Testis (tissue), 3 donors: Measurements from ENCODE around the gene GAK. TPM values are rescaled to one million over a fixed set of nuclear protein-coding genes. Genes with fewer than 3 reads are reported as not detected.

ENCODE experiments used
- DNase-seq: peaks from one replicate; pipeline ENCODE4 v3.0.0-alpha.2; 2019
- H3K27ac ChIP-seq, 2 donors: fragments of 200-600 bp; sonication (generic); one replicate each; pipeline ENCODE4 v1.5.1; 2019
- H3K27me3 ChIP-seq: fragments of 200-600 bp; sonication (generic); one replicate; pipeline ENCODE4 v1.5.1; 2019
- H3K36me3 ChIP-seq: fragments of 200-600 bp; sonication (generic); one replicate; pipeline ENCODE4 v1.5.1; 2017; ENCODE audit warnings: low read depth; ENCODE audit errors: missing control alignments
- H3K4me1 ChIP-seq: fragments of 200-600 bp; sonication (generic); one replicate; pipeline ENCODE4 v1.5.1; 2019
- H3K4me3 ChIP-seq, 2 donors: fragments of 200-600 bp; sonication (generic); one replicate each; pipeline ENCODE4 v1.5.1; 2017 to 2019
- H3K9me3 ChIP-seq: fragments of 200-600 bp; sonication (generic); one replicate; pipeline ENCODE4 v1.5.1; 2017
- POLR2A ChIP-seq: fragments of 450-650 bp; IDR thresholded peaks from one replicate; pipeline ENCODE4 v1.6.1; 2017; ENCODE audit warnings: antibody characterized with exemption, mild to moderate bottlenecking, moderate library complexity
- WGBS, 2 donors: methylation state at CpG; one replicate each; pipeline ENCODE4 v1.1.5; 2018; 5-methylcytosine and 5-hydroxymethylcytosine counted together
- intact Hi-C: fragments of 100-400 bp; cut with DNase I; formaldehyde crosslinking; loops from one replicate; pipeline ENCODE4 v1.15.1; 2023; ENCODE audit warnings: low total_unique reads
- polyA plus RNA-seq: library from polyadenylated mRNA; stranded (reverse); fragments of 350-450 nt; fragmentation: Illumina TruSeq; extraction: RNeasy Lipid Tissue Mini Kit (QIAGEN cat#74804); gene quantifications from one replicate; pipeline ENCODE4 v1.2.3, GENCODE V29; 2014; ENCODE audit warnings: low read depth, low replicate concordance; ENCODE audit not compliant: insufficient read depth
- total RNA-seq, 2 donors: library from RNA; depleted of rRNA; stranded (reverse); fragments of >200 nt; gene quantifications; one replicate each; pipeline ENCODE4 v1.2.3, GENCODE V29; 2016
- TF ChIP-seq, protein P1 (sequence below), 3 experiments: fragments of 450-650 bp in 2 of 3; fragments of 200-600 bp in 1 of 3; sonication (generic) in 1 of 3; IDR thresholded peaks; one replicate each; pipeline ENCODE4 v1.5.1; 2016 to 2019; ENCODE audit warnings: antibody characterized with exemption in 3 of 3, mild to moderate bottlenecking in 2 of 3, moderate library complexity in 1 of 3

The GAK gene
- total and polyA plus RNA-seq, 3 donors from 2014 or later: 130 to 229 (median 226) TPM

GRCh38 chr4:900721-901120 lies 31.4 kb downstream of the GAK start:
- TF ChIP-seq POLR2A: no peak
- TF ChIP-seq, protein P1, sequence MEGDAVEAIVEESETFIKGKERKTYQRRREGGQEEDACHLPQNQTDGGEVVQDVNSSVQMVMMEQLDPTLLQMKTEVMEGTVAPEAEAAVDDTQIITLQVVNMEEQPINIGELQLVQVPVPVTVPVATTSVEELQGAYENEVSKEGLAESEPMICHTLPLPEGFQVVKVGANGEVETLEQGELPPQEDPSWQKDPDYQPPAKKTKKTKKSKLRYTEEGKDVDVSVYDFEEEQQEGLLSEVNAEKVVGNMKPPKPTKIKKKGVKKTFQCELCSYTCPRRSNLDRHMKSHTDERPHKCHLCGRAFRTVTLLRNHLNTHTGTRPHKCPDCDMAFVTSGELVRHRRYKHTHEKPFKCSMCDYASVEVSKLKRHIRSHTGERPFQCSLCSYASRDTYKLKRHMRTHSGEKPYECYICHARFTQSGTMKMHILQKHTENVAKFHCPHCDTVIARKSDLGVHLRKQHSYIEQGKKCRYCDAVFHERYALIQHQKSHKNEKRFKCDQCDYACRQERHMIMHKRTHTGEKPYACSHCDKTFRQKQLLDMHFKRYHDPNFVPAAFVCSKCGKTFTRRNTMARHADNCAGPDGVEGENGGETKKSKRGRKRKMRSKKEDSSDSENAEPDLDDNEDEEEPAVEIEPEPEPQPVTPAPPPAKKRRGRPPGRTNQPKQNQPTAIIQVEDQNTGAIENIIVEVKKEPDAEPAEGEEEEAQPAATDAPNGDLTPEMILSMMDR (IDR thresholded peaks at IDR 0.05): no peak
- intact Hi-C loops: no loop called here
- Histone ChIP-seq H3K4me1 (peaks cover 8% of the 10 kb centered on the region), H3K27me3 (no peaks in the 10 kb centered on the region), H3K9me3 (no peaks in the 10 kb centered on the region), H3K36me3 (no peaks in the 10 kb centered on the region), H3K27ac (no peak overlapping the region), H3K4me3 (no peak overlapping the region)
- no peak for DNase-seq
- WGBS, 2 donors: 90 to 94% methylated on average over 6 of the region's 6 CpGs

- TF ChIP-seq, protein P1 (IDR thresholded peaks at IDR 0.05): no peak
- no peak for TF ChIP-seq POLR2A
- H3K27ac ChIP-seq: no peak overlapping the region
- no peak for DNase-seq
- no peaks in the 10 kb centered on the region for H3K36me3 ChIP-seq
- H3K27me3 ChIP-seq: no peaks in the 10 kb centered on the region
- WGBS, 2 donors: 93 to 96% methylated on average over 12 to 26 of the region's 26 CpGs
- H3K4me1 ChIP-seq: peaks cover 8% of the 10 kb centered on the region
- no peak overlapping the region for H3K4me3 ChIP-seq
- intact Hi-C loops: no loop called here
- H3K9me3 ChIP-seq: no peaks in the 10 kb centered on the region
These were observed 32.0 kb downstream of the GAK start for GRCh38 chr4:900073-900472.

- Histone ChIP-seq H3K4me3 (no peak overlapping the region), H3K4me1 (peaks cover 8% of the 10 kb centered on the region), H3K36me3 (no peaks in the 10 kb centered on the region), H3K27me3 (no peaks in the 10 kb centered on the region), H3K27ac (no peak overlapping the region), H3K9me3 (no peaks in the 10 kb centered on the region)
- intact Hi-C loops: no loop called here
- TF ChIP-seq, protein P1 (IDR thresholded peaks at IDR 0.05): no peak
- no peak for TF ChIP-seq POLR2A
- 93 to 96% methylated on average over 6 to 12 of the region's 12 CpGs for WGBS, 2 donors
- no peak for DNase-seq
These were observed 32.6 kb downstream of the GAK start for GRCh38 chr4:899556-899906.

- intact Hi-C loops: no loop called here
These were observed 33.1 kb downstream of the GAK start for GRCh38 chr4:898869-899555.

More at GRCh38 chr4:898869-899555, 33.1 kb downstream of the GAK start:
- WGBS, 2 donors: 91 to 94% methylated on average over 23 to 27 of the region's 27 CpGs
- TF ChIP-seq POLR2A: no peak
- TF ChIP-seq, protein P1 (IDR thresholded peaks at IDR 0.05): no peak
- Histone ChIP-seq H3K4me3 (no peak overlapping the region), H3K4me1 (peaks cover 8% of the 10 kb centered on the region), H3K27me3 (no peaks in the 10 kb centered on the region), H3K9me3 (no peaks in the 10 kb centered on the region), H3K36me3 (no peaks in the 10 kb centered on the region), H3K27ac (no peak overlapping the region)
- DNase-seq: no peak
